Osteoblast (primary cell): Measurements from ENCODE around the gene TMEM50A. TPM values are rescaled to one million over a fixed set of nuclear protein-coding genes. Genes with fewer than 3 reads are reported as not detected.
"Not testable (repeated sequence)": the region's sequence is repeated elsewhere in the genome, so short reads cannot be mapped to it uniquely, and the experiment has no call there.

ENCODE experiments used
- DNase-seq: peaks from one replicate; pipeline ENCODE4 v3.0.0; 2011; ENCODE audit warnings: low spot score, mixed read lengths; ENCODE audit not compliant: insufficient read length; ENCODE audit errors: missing footprints
- H2AFZ ChIP-seq: 2 replicates; pipeline ENCODE4 v1.6.0; 2011; ENCODE audit warnings: mild to moderate bottlenecking, low read length
- H3K27ac ChIP-seq: 2 replicates; pipeline ENCODE4 v1.5.1; 2011; ENCODE audit warnings: mild to moderate bottlenecking, low read depth, low read length, moderate library complexity
- H3K27me3 ChIP-seq: 2 replicates; pipeline ENCODE4 v1.6.0; 2012; ENCODE audit warnings: mild to moderate bottlenecking, control low read depth, inconsistent platforms, low read length, moderate library complexity; ENCODE audit not compliant: insufficient read depth
- H3K36me3 ChIP-seq: 2 replicates; pipeline ENCODE4 v1.5.1; 2011; ENCODE audit warnings: mild to moderate bottlenecking, low read length, control low read depth, moderate library complexity; ENCODE audit not compliant: insufficient read depth
- H3K4me1 ChIP-seq: 2 replicates; pipeline ENCODE4 v1.5.1; 2011; ENCODE audit warnings: mild to moderate bottlenecking, low read length, control low read depth, moderate library complexity; ENCODE audit not compliant: insufficient read depth
- H3K4me2 ChIP-seq: 2 replicates; pipeline ENCODE4 v1.6.0; 2011; ENCODE audit warnings: mild to moderate bottlenecking, low read length; ENCODE audit not compliant: insufficient read depth
- H3K4me3 ChIP-seq: fragments of 200-600 bp; sonication (generic); 3 replicates; pipeline ENCODE4 v1.5.1; 2012; ENCODE audit warnings: mild to moderate bottlenecking, low read length, inconsistent platforms; ENCODE audit not compliant: insufficient read depth
- H3K79me2 ChIP-seq: 2 replicates; pipeline ENCODE4 v1.6.0; 2012; ENCODE audit warnings: mild to moderate bottlenecking, low read length, control low read depth, inconsistent platforms; ENCODE audit not compliant: insufficient read depth
- H3K9me3 ChIP-seq: 2 replicates; pipeline ENCODE4 v1.5.1; 2011; ENCODE audit warnings: low read depth, low read length, control low read depth
- H4K20me1 ChIP-seq: 2 replicates; pipeline ENCODE4 v1.6.0; 2012; ENCODE audit warnings: mild to moderate bottlenecking, low read length, control low read depth; ENCODE audit not compliant: insufficient read depth
- CTCF ChIP-seq: IDR thresholded peaks from 2 replicates; pipeline ENCODE4 v1.5.1; 2011; ENCODE audit warnings: mild to moderate bottlenecking, low read depth, low read length, moderate library complexity; ENCODE audit errors: extremely low read depth
- total RNA-seq: library from RNA; depleted of rRNA; stranded (reverse); fragments of >200 nt; gene quantifications from 2 replicates; pipeline ENCODE4 v1.2.3, GENCODE V29; 2012

Gene TMEM50A
- total RNA-seq, 1 donor = 165 TPM

GRCh38 chr1:25327864-25328790, 10.0 kb upstream of the TMEM50A start:
- H3K79me2 ChIP-seq = peaks cover 13% of the 10 kb centered on the region
- not testable (repeated sequence) for DNase-seq, H3K4me3 ChIP-seq, H3K27ac ChIP-seq, H4K20me1 ChIP-seq, H3K36me3 ChIP-seq, H3K9me3 ChIP-seq, H2AFZ ChIP-seq, H3K27me3 ChIP-seq, H3K4me2 ChIP-seq
- H3K4me1 ChIP-seq = peaks cover 17% of the 10 kb centered on the region

GRCh38 chr1:25328791-25329185, 9.3 kb upstream of the TMEM50A start:
- H3K9me3 ChIP-seq, H3K36me3 ChIP-seq, DNase-seq, H4K20me1 ChIP-seq, H3K4me3 ChIP-seq, H2AFZ ChIP-seq, H3K4me2 ChIP-seq, H3K27me3 ChIP-seq: not testable (repeated sequence)
- peaks cover 18% of the 10 kb centered on the region for H3K79me2 ChIP-seq
- H3K4me1 ChIP-seq = peaks cover 17% of the 10 kb centered on the region
- H3K27ac ChIP-seq = peak overlapping the region; percentile 83

- H3K36me3 ChIP-seq, DNase-seq, H2AFZ ChIP-seq, H3K4me2 ChIP-seq, H4K20me1 ChIP-seq, H3K27me3 ChIP-seq, H3K4me3 ChIP-seq, H3K9me3 ChIP-seq: not testable (repeated sequence)
- Histone ChIP-seq H3K4me1 (peaks cover 17% of the 10 kb centered on the region), H3K79me2 (peaks cover 18% of the 10 kb centered on the region), H3K27ac (peak overlapping the region; percentile 83)
Measured at GRCh38 chr1:25329336-25329735, 8.8 kb upstream of the TMEM50A start.

- peak; percentile 21 for TF ChIP-seq CTCF
- not testable (repeated sequence) for H3K4me3 ChIP-seq, H2AFZ ChIP-seq, H4K20me1 ChIP-seq, H3K4me2 ChIP-seq, DNase-seq, H3K9me3 ChIP-seq, H3K27me3 ChIP-seq, H3K36me3 ChIP-seq
- H3K27ac ChIP-seq = peak overlapping the region; percentile 83
- peaks cover 17% of the 10 kb centered on the region for H3K4me1 ChIP-seq
- H3K79me2 ChIP-seq = peaks cover 21% of the 10 kb centered on the region
Measured at GRCh38 chr1:25329950-25330349, 8.2 kb upstream of the TMEM50A start.

GRCh38 chr1:25336922-25337354, 1.2 kb upstream of the TMEM50A start:
- H3K27ac ChIP-seq = peak overlapping the region; percentile 69
- not testable (repeated sequence) for DNase-seq

GRCh38 chr1:25337483-25338187, 499 bp upstream of the TMEM50A start:
- H4K20me1 ChIP-seq, DNase-seq, H3K36me3 ChIP-seq, H3K9me3 ChIP-seq, H3K27me3 ChIP-seq: not testable (repeated sequence)
- peak overlapping the region; percentile 98 for H3K4me3 ChIP-seq
- peak overlapping the region; percentile 77 for H2AFZ ChIP-seq
- H3K4me2 ChIP-seq = peak overlapping the region; percentile 87
- H3K4me1 ChIP-seq = peaks cover 26% of the 10 kb centered on the region
- peaks cover 63% of the 10 kb centered on the region for H3K79me2 ChIP-seq
- H3K27ac ChIP-seq = peak overlapping the region; percentile 89

More at GRCh38 chr1:25336922-25337354, 1.2 kb upstream of the TMEM50A start:
- Histone ChIP-seq H3K4me2 (peak overlapping the region; percentile 87), H3K79me2 (peaks cover 61% of the 10 kb centered on the region), H3K4me3 (peak overlapping the region; percentile 77), H2AFZ (peak overlapping the region; percentile 72), H3K4me1 (peaks cover 19% of the 10 kb centered on the region)
- H4K20me1 ChIP-seq, H3K36me3 ChIP-seq, H3K27me3 ChIP-seq, H3K9me3 ChIP-seq: not testable (repeated sequence)
